GM18861 (cell line): Measurements from ENCODE around the gene ADAM12.

Source experiments
- ATAC-seq: cut with Tn5 transposase; IDR thresholded peaks from one replicate; pipeline ENCODE4 v1.9.1; 2021; ENCODE audit not compliant: unreplicated experiment

ADAM12 gene

DNA sequence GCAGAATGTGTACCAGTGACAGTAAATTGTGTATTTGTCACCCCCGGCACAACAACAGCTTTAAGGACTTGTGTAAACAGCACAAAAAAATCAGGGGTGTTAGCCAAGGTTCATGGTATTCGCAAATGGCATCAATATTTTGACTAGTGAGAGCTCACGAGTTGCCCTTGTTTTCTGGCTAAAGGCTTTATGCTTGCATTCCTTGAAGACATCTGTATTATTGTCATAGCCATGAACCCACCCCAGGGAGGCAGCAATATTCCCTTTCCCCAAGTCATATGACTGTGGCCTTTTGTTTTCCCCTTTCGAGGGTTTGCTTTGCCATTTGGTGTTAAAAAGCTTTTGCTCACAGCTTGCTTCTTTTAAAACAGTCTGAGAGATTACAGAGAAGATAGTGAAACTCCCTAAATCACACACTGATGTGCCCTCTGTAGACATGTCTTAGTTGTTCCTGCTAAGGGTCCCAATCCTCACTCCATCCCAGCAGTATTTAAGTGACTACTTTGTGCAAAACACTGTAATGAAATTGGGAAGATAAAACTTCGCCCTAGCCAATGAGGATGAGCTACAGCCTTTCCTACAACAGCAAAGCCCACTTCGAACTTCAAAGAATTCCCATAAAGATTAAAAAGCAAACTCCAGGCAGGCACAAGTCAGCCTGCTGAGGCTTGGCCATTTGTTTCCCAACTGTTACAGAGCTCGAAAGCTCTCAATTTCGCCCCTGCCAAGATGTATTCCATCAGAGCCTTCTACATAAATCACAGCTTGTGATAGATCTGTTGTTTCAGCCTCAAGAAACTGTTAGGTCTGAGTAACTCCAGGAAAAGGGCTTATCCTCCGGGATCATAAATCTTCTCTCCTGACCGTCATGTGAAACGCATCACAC, 172.3 kb downstream of the ADAM12 start:
- no peak for ATAC-seq

GRCh38 chr10:126214679-126215078, 173.6 kb downstream of the ADAM12 start:
- ATAC-seq = no peak

- no peak for ATAC-seq
Observed at GRCh38 chr10:126214021-126214420, 174.3 kb downstream of the ADAM12 start.

GRCh38 chr10:126212738-126213137, 175.5 kb downstream of the ADAM12 start:
- ATAC-seq = no peak

DNA sequence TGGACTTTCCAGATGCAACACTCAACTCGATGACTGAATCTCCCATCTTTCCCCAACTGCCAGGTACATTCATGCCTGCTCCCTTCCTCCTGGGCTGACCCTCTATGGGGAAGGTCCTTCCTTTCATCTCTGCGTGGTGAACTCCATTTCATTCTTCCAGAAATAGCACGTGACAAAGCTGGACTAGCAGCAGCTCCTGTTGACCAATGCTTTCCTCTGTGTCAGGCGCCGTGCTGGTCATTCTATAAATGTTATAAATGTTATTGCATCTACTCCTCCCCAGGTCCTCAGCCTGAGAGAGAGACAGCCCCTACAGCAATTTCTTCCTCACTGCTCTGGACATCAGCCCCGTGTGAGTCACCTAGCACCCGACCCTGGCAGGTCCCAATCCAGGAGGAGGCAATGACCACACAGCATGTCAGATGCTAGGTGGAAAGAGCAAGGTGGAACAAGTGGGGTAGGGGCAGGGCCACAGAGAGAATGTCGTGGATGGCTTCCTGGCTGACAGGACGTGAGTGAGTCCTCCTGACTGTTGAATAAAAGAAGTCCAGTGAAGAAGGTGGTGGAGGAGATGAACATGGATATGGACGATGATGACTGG, 178.1 kb downstream of the ADAM12 start:
- ATAC-seq = no peak

DNA sequence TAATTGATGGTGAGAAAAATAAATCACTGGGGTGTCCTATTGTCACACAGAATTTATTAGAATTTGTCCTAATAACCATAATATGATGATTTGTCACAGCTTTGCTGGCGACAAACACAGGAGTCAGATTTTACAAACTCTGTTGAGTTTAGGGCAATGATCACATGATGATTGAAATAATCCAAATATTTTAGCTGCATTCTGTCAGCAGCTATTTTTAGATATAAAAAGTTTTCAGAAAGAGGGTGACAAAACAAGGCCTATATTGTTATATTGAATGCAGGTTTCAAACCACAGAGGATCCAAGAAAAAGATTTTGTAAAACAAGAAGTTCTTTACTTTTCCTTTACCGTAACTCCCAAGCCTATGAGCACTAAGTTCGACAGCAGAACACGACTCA, 178.8 kb downstream of the ADAM12 start:
- no peak for ATAC-seq

GRCh38 chr10:126208726-126209302, 179.5 kb downstream of the ADAM12 start:
- ATAC-seq = no peak

DNA sequence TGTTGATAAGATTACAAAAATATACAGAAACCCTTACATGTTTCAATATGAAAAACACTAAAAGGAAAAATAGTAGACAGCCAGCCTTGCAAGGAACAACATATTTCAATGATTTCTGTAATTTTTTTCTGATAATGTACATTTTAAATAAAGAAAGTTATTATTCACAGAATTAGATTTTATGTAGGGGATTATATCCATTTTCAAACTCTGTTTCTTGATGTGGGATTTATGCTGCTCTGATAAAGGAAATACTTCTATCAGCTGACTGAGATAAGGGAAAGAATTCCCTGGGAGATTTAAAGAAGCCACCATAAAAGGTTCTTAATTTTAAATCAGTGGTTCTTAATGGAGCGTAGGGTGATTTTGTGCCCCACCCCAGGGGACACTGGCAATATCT, 180.4 kb downstream of the ADAM12 start:
- ATAC-seq = no peak

DNA sequence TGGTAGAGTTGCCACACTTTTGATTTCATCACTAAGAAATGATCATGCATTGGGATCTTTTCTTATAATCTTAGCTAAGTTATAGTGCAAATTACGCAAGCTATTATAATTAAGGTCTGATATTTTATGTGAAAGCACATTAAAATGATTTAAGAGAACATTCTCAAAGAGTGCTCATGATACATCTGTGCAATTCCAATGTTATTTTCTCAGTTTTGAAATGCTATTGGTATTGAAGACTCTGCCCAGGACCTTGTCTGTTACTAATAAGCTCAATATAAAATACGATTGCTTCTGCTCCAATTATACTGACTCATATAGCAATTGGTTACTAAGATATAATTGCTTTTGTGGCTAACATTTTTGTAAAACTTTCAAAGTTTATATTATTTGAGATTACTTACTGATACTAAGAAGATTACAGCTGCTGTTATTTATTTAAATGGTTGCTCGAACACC, 180.9 kb downstream of the ADAM12 start:
- no peak for ATAC-seq

DNA sequence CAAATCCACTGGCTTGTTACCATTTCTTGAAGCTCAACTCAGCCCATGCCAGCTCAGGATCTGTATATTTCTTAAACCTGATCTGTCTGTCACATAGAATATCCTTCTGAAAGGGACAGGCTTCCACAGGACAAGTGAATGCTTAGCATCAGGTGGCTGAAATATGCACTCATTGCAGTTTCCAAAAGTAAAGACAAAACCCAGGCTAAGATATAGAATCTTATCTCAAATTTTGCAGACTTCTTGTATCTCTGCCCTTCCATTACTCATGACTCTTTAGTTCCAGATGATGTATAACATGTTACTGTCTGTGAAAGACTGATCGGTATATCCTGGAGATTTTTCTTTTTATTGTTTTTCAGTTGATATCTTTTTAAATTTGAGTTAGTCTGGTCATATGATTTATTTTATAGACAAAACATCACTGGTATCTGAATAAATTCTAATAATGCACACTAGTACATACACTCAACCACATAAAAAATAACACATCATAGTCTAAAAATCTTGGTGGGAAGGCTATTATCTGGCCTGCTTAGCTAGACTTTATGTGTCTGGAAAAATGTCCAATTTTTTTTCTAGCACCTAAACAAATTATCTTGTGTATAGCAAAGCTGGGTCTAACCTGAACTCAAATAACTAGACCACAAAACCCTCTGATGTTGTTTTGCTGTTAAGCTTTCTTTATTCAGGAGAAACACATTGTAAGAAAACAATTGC, 182.6 kb downstream of the ADAM12 start:
- no peak for ATAC-seq

DNA sequence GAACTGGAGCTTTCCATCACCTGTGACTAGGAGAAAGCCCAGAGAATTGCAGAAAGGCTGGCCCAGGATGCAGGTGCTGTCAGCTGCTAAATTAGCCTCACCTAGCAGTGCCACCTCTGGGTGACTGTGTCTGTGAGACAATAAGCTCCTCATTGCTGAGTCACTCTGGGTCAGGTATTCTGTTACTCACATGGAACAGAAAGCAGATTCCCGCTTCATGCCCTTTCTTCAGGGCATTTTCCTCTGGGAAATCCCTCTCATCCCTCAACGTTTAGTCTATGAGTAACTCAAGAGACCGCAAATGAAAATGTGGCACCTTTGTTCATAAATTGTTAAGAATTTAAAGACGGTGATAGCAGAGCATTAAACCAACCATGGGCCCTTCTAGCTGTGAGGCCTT, 184.0 kb downstream of the ADAM12 start:
- ATAC-seq = no peak

DNA sequence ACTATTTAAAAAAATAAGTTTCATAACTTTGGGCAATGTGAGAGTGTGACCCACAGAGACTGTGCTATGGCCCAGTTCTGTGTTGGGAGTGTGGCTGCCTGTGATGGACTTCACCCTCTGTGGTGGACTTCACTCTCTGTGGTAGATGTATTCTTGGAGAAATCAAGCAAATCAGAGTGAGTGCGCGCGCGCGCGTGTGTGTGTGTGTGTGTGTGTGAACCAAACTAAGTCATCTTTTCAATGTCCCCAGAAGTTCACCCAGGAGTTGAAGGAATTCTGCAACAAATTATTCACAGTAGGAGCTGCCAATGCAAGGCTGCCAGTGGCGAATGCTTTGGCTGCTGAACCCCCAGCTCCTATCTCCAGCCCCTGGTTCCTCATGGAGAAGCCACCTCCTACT, 184.5 kb downstream of the ADAM12 start:
- no peak for ATAC-seq

DNA sequence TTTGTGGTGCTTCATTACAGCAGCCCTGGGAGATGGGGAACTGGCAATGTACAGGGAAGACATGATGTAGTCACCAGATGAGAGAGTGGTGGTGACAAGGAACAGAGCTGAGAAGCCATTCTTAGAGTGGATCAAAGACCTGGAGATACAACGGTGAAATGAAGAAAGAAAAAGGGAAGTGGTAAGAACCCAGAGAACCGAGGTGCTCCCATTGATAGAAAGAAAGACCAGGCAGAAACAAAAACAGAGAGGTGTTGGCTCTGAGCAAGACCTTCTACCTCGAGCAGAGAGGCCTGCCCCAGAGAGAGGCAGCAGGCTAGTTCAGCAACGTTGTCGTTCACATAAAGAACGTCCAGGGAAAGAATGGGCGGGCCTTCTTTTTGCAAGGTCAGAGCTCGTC, 186.7 kb downstream of the ADAM12 start:
- no peak for ATAC-seq

GRCh38 chr10:126199221-126199998, 188.9 kb downstream of the ADAM12 start:
- ATAC-seq = no peak

DNA sequence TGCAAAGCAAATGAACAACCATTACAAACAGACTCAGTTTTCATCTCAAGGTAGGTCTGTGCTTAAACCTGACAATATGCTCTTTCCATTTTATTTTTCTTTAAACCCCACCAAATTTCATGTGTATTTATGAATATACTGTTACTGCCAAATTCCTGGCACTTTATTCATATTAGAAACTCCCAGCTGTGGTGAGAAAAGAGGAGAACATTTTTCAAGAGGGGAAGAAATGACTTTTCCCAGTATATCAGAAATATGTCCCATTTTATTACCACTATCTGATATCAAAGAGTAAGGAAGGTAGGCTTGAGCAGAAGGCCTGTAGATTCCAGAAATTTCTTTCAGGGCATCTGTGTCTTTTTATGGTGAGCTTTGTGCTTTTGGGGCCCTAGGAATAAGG, 189.6 kb downstream of the ADAM12 start:
- ATAC-seq = no peak

DNA sequence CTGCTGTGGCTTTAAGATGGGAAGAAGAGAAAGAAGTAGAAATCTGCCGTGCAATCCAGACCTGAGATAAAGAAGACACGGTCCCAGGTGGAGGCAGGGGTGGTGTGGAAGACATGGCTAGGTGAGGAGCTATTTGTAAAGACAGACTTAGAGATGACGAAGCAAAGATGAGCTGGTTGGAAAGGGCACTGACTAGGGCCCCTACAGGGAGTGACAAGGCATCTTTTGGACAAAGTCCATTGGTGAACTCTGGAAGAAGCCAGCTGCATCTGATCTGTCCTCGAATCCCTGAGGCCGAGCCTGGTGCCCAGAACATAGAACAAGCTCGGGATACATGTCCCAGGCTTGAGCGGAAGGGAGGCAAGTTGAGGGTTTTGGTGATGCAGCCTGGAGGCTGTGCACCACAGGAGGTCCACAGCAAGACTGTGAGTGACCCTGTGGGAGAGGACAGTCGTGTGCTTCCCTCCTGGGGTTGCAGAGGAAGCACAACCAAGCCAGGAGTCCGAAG, 191.2 kb downstream of the ADAM12 start:
- no peak for ATAC-seq

- no peak for ATAC-seq
Observed at GRCh38 chr10:126196281-126196680, 192.0 kb downstream of the ADAM12 start.

- ATAC-seq = no peak
Observed at GRCh38 chr10:126191192-126191591, 197.1 kb downstream of the ADAM12 start.

- ATAC-seq = no peak
Observed at GRCh38 chr10:126188679-126189200, 199.5 kb downstream of the ADAM12 start.

- ATAC-seq = no peak
Observed at GRCh38 chr10:126187399-126187798, 200.9 kb downstream of the ADAM12 start.
